ENCODE measurements around the gene SPTBN1.
A peak's percentile ranks its signal among the peaks of the same experiment; 100 is the strongest.

The SPTBN1 gene

DNA sequence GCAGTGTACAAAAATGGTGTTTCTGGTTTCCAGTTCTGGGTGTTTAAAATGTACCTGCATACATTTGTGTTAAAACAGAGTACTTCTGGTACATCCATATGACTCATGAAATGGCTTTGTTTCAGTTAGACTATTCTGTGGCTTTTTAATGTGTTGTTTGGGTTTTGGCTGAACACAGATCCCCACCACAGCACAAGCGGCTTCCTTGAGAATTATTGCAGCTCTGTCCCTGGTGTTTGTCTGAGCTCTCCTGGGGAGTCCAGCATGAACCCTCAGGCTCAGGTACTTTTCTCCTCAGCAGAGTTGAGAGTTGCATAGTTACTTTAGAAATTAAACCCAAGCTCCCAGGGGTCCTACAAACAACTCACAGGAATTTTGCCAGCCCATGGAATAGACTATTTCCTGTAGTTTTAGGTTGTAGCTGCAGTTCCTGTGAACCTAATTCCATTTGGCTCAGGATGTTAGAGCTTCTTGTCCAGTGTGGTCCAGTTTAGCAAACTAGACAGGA, 202.5 kb downstream of the SPTBN1 start:
- intact Hi-C loops (cut with DNase I) = no loop called here
- no peak for DNase-seq

DNA sequence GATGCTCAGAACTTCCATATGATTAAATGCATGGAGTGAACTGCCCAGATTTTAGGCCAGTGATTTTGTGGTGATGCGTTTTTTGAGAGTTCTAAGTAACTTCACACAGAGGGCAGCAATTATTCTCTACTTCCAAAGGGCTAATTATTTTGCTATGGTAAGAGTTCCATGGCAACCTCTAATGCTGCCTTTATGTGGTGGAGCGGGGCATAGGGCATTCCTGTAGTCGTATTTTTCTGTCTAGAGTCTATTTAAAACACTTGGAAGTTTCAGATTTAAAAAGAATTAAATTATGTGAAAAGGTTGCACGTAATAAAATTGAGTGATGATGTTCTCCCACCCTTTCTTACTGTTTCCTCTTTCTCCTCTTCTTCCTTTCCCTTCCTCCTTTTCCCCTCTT, 203.4 kb downstream of the SPTBN1 start:
- intact Hi-C loops (cut with DNase I) = no loop called here
- DNase-seq = no peak

DNA sequence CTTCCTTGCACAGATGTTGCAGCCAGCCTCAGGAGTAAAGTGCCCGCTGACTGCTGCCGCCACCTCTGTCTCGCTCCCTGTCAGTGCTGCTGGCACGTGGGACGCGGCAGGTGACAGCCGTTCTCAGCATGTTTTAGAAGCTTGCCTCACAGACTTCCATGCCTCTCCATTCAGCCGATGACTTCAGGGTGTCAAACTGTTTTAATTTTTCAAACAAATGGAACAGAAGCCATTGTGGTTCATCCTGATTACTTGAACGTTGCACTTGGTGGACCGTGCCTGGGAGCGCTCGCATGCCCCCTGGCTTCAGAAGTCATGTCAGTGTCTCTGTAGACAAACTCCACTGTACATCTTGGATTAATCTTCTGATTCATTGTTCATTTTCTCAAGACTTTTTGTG, 204.6 kb downstream of the SPTBN1 start:
- peak in 7 of 10 donors; percentile 28 to 89 (median 66) for DNase-seq
- intact Hi-C loops (cut with DNase I) = no loop called here

DNA sequence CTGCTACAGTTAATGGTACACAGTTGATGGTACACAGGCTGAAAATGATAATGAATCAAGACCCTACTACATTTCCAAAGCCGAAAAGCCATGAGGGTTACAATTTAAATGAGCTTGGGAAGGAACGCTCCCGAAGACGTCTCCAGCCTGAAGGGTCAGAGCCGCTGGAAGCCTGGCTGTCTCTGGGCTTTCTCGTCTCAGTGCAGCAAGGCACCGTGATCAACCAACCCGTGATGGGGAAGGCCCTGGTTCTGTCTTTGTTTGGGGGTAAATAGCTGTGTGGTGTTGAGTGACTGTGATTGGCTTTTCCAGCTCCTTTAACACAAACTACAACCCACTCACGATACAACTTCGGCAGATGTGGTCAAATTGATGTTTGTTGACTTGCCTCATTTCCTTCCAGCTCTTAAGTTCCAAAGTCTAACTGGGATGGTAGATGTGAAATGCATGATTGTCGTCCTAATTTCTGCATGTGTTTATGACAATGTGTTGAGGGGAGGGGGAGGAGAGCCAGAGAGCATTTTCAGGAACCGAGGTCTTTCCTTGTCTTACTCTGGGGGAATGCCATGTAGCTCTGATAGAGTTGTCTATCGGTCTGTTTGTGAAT, 207.4 kb downstream of the SPTBN1 start:
- intact Hi-C loops (cut with DNase I) = no loop called here

DNA sequence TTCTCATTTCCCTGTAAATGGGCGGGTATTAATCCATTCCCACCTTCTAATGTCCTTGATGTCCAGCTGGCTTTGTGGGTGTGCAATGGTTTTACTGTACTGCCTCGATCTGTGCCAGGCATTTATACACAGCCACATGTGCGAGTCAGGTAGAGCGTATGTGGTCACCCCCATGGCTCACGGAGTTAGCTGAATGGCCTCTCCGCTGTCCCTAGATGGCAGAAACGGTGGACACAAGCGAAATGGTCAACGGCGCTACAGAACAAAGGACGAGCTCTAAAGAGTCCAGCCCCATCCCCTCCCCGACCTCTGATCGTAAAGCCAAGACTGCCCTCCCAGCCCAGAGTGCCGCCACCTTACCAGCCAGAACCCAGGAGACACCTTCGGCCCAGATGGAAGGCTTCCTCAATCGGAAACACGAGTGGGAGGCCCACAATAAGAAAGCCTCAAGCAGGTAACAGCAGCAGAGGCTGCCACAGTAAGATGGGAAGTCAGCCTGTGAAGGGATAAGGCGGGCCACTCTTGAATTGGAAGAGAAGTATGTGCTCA, 208.2 kb downstream of the SPTBN1 start:
- intact Hi-C loops (cut with DNase I) = no loop called here
- peak in 2 of 10 donors; percentile 41 to 42 for DNase-seq

More for the DNA sequence above, 207.4 kb downstream of the SPTBN1 start:
- DNase-seq = peak in 1 of 10 donors; percentile 49

DNA sequence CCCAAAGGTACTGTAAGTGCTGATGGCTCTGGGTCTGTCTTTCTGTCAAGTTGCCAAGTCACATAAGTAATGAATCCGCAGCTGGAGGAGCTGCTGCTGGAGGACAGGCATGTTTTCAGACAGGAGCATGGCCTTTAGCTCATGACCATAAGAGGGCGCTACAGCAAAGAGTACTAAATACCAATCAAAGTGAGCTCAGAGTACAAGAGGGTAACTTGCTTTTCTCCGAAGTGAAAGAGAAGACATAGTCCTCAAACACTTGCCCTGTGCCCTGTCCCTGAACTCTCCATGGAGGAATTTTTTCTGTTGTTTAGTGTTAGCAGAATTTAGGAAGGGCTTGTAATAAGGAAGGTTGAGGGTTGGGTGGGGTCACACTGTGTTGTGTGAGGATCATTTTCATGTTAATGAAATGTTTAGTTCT, 209.3 kb downstream of the SPTBN1 start:
- no peak for DNase-seq
- intact Hi-C loops (cut with DNase I) = loop anchor here (5.0 kb wide), 1 partner anchor 37 kb away; no protein-coding TSS in a partner anchor

DNA sequence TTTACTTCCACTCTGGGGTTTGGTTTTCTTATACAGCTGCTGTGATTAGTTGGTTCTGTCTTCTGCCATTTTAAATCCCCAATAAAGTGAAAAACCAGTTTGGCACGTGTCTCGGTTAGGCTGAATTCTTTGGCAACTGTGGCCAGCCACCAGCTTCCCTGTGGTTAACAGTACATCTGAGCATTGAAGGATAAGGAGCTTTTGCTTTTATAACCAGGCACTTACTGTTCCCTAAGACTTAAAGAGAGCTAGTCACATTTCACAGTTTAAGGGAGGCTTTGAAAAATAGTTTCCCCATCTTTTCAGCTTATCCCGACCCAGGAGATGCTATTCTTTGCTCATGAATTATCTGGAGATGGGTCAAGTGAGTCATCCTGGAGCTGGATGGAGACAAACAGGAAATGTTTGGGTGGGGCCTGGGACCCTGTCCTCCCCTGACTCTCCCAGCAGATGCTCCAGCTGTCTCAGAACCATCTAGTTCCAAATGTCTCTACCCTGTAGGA, 210.1 kb downstream of the SPTBN1 start:
- intact Hi-C loops (cut with DNase I) = loop anchor here (5.0 kb wide), 1 partner anchor 36 kb away; no protein-coding TSS in a partner anchor
- DNase-seq = peak in 3 of 10 donors; percentile 52 to 87 (median 74)

DNA sequence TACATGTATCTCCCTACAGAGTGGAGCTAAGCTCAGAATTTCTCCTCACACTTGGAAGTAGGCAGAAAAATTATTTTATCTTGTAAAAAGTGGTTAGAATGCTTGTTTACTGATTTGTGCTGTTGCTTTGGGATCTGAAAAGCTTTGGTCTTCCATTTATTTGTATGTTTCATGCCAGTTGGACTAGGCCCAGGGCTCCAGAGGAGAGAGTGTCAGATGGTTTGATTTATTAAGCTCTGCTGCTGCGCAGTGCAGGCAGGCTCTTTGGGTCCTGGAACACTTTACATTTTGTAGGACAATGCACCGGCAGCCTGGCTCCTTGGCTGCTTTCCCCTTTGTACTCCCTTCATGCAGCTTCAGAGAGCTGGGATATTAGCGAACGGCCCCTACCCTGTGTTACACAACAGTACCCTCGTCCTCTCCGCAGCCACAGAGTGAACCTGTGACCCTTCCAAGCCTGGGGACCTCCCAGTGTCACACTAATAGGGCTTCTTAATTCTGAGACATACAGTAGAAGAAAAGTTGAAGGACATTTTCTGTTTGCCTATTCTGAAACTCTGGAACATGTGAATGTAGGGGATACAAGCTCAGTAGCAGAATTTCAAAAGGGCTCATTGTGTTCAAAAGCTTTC, 210.6 kb downstream of the SPTBN1 start:
- DNase-seq = peak; percentile 38 to 91 (median 58)
- intact Hi-C loops (cut with DNase I) = loop anchor here (5.0 kb wide), 1 partner anchor 36 kb away; no protein-coding TSS in a partner anchor

DNA sequence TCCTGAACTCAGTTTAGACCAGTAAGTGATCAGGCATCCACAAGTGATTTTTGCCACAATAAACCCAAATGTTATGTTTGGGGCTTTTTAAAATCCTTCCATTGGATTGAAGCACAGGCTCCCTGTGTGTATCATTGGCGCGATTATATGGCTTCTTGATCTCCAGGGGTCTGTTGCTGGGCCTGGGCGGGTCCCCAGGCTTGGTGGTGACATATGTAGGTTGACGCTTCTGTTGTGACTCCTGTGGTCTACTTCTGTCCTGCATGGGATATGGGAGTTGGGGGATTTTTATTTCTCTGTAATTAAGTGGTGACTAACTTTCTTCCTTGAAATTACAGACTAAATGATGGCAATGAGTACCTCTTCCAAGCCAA, 211.1 kb downstream of the SPTBN1 start:
- no peak for DNase-seq
- intact Hi-C loops (cut with DNase I) = loop anchor here (5.0 kb wide), 1 partner anchor 35 kb away; no protein-coding TSS in a partner anchor

DNA sequence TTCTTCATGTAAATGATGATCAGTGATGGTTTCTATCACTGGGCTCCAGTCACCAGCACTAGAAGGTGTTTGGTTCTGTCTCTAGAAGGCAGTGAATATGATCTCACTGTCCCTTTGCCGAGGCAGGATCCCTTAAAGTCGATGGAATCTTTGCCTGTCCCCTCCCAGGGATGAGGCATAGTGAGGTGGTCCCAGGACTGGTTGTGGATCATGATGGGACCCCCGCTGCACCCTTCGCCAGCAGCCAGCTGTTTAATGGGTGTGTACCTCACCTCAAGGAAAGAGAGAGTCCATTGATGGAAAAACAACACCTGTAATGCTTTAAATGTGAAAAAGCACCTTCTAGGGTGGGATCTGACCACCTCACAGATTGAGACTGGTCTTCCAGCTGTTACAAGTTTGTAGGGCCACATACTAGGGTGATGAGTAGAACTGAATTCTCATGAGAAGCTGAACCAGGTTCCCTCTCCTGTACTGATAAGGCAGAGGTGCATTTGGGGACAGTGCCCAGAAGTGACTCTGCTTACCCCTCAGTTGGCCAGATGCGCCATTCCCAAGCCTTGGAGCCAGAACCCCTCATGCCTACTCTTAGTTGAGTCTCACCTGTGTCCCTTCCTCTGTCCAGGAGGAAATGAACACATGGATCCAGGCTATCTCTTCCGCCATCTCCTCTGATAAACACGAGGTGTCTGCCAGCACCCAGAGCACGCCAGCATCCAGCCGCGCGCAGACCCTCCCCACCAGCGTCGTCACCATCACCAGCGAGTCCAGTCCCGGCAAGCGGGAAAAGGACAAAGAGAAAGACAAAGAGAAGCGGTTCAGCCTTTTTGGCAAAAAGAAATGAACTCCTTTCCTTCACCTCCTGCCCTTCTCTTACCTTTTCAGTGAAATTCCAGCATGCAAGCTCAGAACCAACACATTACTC, 211.9 kb downstream of the SPTBN1 start:
- intact Hi-C loops (cut with DNase I) = loop anchor here (5.0 kb wide), 1 partner anchor 34 kb away; no protein-coding TSS in a partner anchor
- DNase-seq = no peak

DNA sequence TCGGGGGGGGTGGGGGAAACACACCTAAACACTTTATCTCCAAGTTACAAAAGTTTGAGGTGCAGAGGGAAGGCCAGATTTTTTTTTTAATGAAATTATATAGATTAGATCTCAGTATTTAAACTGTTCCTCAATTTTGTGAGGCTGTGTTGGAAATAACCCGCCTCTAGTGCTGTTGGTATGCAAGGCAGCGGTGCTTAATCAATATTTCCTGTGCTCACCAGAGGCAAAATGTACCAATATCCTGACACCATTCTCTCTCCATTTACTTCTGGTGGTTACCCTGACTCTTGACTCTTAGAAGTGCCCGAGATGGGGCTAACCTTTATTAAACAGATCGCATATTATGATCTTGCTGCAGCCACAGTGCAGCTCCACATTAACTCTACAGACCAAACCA, 212.6 kb downstream of the SPTBN1 start:
- no peak for DNase-seq
- intact Hi-C loops (cut with DNase I) = loop anchor here (5.0 kb wide), 1 partner anchor 34 kb away; no protein-coding TSS in a partner anchor

DNA sequence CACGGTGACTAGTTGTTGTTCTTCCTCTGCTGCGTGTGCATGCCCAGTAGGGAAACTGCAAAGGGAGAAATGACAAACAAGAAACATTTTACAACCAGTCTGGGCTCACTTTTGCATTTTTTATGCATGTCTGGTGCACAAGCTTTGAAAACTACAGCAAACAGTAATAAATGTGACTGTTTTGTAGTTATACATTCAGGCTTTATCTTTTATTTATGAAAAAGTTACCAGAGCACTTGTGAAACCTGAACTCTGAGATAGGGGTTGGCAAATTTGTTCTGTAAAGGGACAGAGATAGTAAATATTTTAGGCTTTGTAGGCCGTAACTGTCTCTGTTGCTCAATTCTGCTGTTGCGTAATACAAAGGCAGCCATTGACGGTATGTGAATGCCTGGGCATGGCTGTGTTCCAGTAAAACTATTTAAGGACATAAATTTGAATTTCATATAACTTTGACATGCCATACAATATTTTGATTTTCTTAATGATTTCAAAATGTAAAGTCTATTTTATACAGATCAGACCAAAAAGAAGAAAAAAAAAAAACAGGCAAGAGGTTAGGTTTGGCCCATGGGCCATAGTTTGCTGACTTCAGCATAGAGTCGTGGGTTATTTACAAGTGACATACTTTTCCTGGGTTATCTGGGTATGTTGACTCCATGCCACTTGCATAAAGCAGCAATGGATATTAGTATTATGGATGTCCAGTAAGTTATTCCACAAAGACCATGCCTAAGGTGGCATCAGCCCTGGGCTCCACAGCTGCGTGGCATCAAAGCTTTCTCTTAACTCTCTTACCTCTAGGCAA, 213.8 kb downstream of the SPTBN1 start:
- intact Hi-C loops (cut with DNase I) = loop anchor here (5.0 kb wide), 1 partner anchor 32 kb away; no protein-coding TSS in a partner anchor
- no peak for DNase-seq

DNA sequence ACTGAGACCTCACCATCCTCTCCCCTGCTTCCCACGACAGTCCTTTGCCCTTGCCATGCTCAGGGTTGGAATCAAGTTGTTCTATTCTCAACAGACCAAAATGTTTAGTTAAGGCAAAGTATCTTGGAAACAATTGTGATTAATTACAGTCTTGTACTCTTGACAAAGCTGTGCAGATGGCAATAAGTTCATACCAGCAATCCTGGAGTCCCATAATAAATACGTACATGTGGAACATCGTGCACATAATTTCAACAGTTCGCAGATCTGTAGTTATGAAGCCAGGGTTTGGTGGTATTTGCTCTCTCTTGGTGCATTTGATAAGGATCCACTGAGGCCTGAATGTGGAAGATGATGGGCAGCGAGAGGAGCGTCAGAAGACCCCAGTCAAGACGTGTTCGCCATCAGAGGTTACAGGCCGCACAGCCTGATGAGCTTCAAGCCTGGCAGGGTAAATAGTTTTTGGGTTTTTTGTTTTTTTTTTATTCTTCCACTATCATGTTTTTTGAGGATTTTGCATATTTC, 214.4 kb downstream of the SPTBN1 start:
- no peak for DNase-seq
- intact Hi-C loops (cut with DNase I) = no loop called here

DNA sequence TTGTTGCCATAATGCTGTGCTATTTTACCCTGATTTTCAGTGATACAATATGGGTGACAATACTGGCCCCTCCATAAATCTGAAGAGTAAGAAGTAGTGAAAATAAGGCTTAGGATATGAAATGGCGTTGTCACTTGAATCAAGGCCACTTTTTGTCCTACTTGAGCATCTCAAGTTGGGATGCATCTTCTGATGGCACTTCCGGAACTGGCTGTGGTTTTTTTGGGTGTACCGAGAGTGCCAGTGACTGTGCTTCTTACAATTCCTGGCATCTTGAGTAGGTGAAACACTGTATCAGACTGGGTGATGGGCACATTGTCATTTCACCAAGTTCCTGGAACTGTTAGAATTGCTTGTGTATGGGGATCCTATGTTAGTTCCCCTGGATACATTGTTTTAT, 214.9 kb downstream of the SPTBN1 start:
- intact Hi-C loops (cut with DNase I) = no loop called here
- no peak for DNase-seq

DNA sequence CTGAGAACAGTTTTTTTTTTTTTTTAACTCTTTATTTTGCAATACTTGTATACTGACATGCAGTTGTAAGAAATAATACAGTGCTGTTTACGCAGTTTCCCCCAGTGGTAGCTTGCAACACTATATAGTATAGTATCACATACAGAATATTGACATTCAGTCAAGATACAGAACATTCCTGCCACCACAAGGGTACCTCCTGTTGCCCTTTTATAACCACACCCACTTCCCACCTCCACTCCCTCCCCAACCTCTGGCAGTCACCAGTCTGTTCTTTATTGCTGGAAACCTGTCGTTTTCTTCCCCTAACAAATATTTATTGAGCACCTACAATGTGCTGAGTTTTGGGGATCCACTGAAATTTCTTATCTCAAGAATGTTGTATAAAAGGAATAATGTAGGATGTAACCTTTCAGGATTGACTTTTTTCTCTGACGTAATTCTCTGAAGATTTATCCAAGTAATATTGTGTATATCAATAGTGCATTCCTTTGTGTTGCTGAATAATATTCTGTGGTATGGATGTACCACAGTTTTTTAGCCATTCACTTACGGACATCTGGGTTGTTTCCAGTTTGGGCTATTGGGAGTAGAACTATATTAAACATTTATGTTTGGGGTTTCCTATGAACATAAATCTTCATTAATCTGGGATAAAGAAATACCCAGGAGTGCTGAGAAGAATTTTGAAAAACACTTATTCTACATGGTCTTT, 215.9 kb downstream of the SPTBN1 start:
- DNase-seq = no peak
- intact Hi-C loops (cut with DNase I) = no loop called here

DNA sequence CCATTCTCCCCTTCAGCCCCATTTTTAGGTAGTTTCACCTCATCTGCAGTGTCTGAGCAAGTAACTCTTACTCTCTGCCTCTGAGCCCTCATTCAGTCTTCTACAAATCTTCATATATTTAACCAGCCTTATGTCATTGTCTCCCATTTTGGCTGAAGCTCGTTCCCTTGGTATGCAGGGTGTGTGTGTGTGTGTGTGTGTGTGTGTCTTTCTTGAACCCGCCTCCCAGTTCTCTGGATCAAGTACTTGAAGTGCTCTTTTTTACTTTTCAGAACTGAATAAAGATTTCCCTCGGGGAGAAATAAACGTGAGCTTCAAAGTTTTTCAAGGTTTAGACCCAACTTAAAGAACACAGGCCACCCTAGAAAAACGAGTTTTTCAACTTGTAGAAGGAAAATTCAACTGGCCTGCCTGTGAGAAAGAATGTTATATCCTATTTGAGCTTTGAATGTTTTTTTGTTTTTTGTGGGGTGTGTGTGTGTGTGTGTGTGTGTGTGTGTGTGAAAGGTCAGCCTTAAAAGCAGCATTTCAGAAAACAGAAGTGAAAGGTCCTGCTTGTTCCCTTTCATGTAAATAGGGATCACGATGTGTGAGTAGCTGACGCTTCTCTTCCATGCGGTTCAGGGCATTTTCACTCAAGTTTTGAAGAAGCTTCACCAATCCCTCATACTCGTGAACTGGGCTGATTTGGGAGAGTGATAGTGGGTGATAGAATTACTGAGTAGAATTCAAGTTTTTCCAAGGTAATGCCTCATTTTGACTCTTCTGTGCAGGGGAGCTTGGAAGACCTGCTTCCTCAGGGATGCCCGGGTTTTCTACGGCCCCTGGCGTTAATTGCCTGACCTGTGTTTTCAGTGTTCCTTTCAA, 216.7 kb downstream of the SPTBN1 start:
- intact Hi-C loops (cut with DNase I) = no loop called here
- no peak for DNase-seq

DNA sequence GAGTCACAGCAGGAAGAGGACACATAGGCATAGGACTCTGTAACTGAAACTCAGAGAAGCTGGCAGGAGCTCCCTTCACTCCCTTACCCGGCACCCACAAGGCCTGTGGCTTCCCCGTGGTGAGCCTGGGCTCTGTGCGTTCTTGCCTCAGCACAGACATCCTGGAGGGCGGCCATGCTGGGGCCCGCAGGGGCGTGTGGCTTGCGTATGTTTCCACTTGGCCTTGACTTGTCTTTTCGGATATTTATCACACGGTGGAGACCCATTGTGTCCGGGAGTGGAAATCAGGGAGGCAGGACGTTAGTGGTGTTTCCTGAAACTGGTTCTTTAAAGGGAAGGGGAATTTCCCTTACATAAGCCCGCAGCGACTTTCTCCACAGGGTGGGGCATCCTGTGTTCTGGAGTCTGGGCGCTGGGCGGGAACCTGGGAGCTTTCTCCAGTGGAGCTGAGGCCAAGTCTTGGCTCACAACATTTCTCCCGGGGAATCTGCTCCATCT, 217.4 kb downstream of the SPTBN1 start:
- intact Hi-C loops (cut with DNase I) = no loop called here
- DNase-seq = peak in 1 of 10 donors; percentile 75

Measured in posterior cingulate gyrus (tissue), 11 donors.